ENCODE measurements around the gene CDC20. TPM values are rescaled to one million over a fixed set of nuclear protein-coding genes. Genes with fewer than 3 reads are reported as not detected.

Gene CDC20
- total RNA-seq, 1 experiment from 2014 or later: 260 TPM

GRCh38 chr1:43348809-43349593, 9.8 kb upstream of the CDC20 start:
- DNase-seq: peak; percentile 46
- Histone ChIP-seq H3K36me3 (no peaks in the 10 kb centered on the region), H3K27me3 (no peaks in the 10 kb centered on the region), H3K9me3 (no peaks in the 10 kb centered on the region), H3K4me3 (peak overlapping the region; percentile 37)

GRCh38 chr1:43349594-43350306, 9.0 kb upstream of the CDC20 start:
- Histone ChIP-seq H3K36me3 (no peaks in the 10 kb centered on the region), H3K9me3 (no peaks in the 10 kb centered on the region), H3K27me3 (no peaks in the 10 kb centered on the region), H3K4me3 (no peak overlapping the region)
- peak; percentile 77 for DNase-seq

- H3K4me3 ChIP-seq: no peak overlapping the region
These were observed 7.8 kb upstream of the CDC20 start for GRCh38 chr1:43350976-43351375.

GRCh38 chr1:43351421-43352350, 7.1 kb upstream of the CDC20 start:
- Histone ChIP-seq H3K27me3 (no peaks in the 10 kb centered on the region), H3K9me3 (no peaks in the 10 kb centered on the region), H3K4me3 (no peak overlapping the region), H3K36me3 (no peaks in the 10 kb centered on the region)
- no peak for DNase-seq

More at GRCh38 chr1:43350976-43351375, 7.8 kb upstream of the CDC20 start:
- no peak for DNase-seq
- H3K27me3 ChIP-seq: no peaks in the 10 kb centered on the region
- no peaks in the 10 kb centered on the region for H3K36me3 ChIP-seq
- no peaks in the 10 kb centered on the region for H3K9me3 ChIP-seq

- no peak for DNase-seq
- H3K27me3 ChIP-seq: no peaks in the 10 kb centered on the region
- H3K36me3 ChIP-seq: peaks cover 5% of the 10 kb centered on the region; the same call in 1 of the 2 replicates
- H3K9me3 ChIP-seq: no peaks in the 10 kb centered on the region
- H3K4me3 ChIP-seq: no peak overlapping the region
These were observed 6.5 kb upstream of the CDC20 start for GRCh38 chr1:43352351-43352705.

- Histone ChIP-seq H3K4me3 (no peak overlapping the region), H3K27me3 (no peaks in the 10 kb centered on the region), H3K9me3 (no peaks in the 10 kb centered on the region), H3K36me3 (peaks cover 5% of the 10 kb centered on the region; the same call in 1 of the 2 replicates)
- no peak for DNase-seq
These were observed 5.9 kb upstream of the CDC20 start for GRCh38 chr1:43352881-43353280.

- Histone ChIP-seq H3K27me3 (no peaks in the 10 kb centered on the region), H3K36me3 (peaks cover 10% of the 10 kb centered on the region), H3K4me3 (no peak overlapping the region), H3K9me3 (no peaks in the 10 kb centered on the region)
- DNase-seq: peak; percentile 58
These were observed 4.3 kb upstream of the CDC20 start for GRCh38 chr1:43354471-43354870.

- H3K9me3 ChIP-seq: no peaks in the 10 kb centered on the region
- no peak overlapping the region for H3K4me3 ChIP-seq
- peaks cover 15% of the 10 kb centered on the region for H3K36me3 ChIP-seq
- no peaks in the 10 kb centered on the region for H3K27me3 ChIP-seq
- peak; percentile 69 for DNase-seq
These were observed 3.8 kb upstream of the CDC20 start for GRCh38 chr1:43354936-43355335.

- H3K9me3 ChIP-seq: no peaks in the 10 kb centered on the region
- H3K36me3 ChIP-seq: peaks cover 38% of the 10 kb centered on the region
- H3K4me3 ChIP-seq: no peak overlapping the region
- DNase-seq: no peak
- H3K27me3 ChIP-seq: no peaks in the 10 kb centered on the region
These were observed 1.5 kb upstream of the CDC20 start for GRCh38 chr1:43357251-43357650.

- Histone ChIP-seq H3K36me3 (peaks cover 44% of the 10 kb centered on the region), H3K9me3 (no peaks in the 10 kb centered on the region), H3K4me3 (peak overlapping the region; percentile 89), H3K27me3 (no peaks in the 10 kb centered on the region)
- DNase-seq: no peak
These were observed 548 bp upstream of the CDC20 start for GRCh38 chr1:43358121-43358745.

- no peak for DNase-seq
These were observed 915 bp downstream of the CDC20 start for GRCh38 chr1:43359696-43360095.

GRCh38 chr1:43360616-43361015, 1.8 kb downstream of the CDC20 start:
- DNase-seq: no peak
- Histone ChIP-seq H3K27me3 (no peaks in the 10 kb centered on the region), H3K4me3 (peak overlapping the region; percentile 89), H3K36me3 (peaks cover 68% of the 10 kb centered on the region), H3K9me3 (no peaks in the 10 kb centered on the region)

More at GRCh38 chr1:43359696-43360095, 915 bp downstream of the CDC20 start:
- peak overlapping the region; percentile 89 for H3K4me3 ChIP-seq
- H3K36me3 ChIP-seq: peaks cover 58% of the 10 kb centered on the region
- no peaks in the 10 kb centered on the region for H3K9me3 ChIP-seq
- no peaks in the 10 kb centered on the region for H3K27me3 ChIP-seq

GRCh38 chr1:43363283-43363934, 4.6 kb downstream of the CDC20 start:
- peak; percentile 44 for DNase-seq
- H3K27me3 ChIP-seq: no peaks in the 10 kb centered on the region
- no peak overlapping the region for H3K4me3 ChIP-seq
- no peaks in the 10 kb centered on the region for H3K9me3 ChIP-seq
- H3K36me3 ChIP-seq: peaks cover 64% of the 10 kb centered on the region

- H3K4me3 ChIP-seq: no peak overlapping the region
- no peak for DNase-seq
- H3K36me3 ChIP-seq: peaks cover 69% of the 10 kb centered on the region
These were observed 5.2 kb downstream of the CDC20 start for GRCh38 chr1:43363935-43364525.

GRCh38 chr1:43365678-43366077, 6.9 kb downstream of the CDC20 start:
- no peaks in the 10 kb centered on the region for H3K27me3 ChIP-seq
- no peaks in the 10 kb centered on the region for H3K9me3 ChIP-seq
- H3K36me3 ChIP-seq: peaks cover 53% of the 10 kb centered on the region
- no peak for DNase-seq
- no peak overlapping the region for H3K4me3 ChIP-seq

More at GRCh38 chr1:43363935-43364525, 5.2 kb downstream of the CDC20 start:
- Histone ChIP-seq H3K27me3 (no peaks in the 10 kb centered on the region), H3K9me3 (no peaks in the 10 kb centered on the region)

GRCh38 chr1:43366179-43366578, 7.4 kb downstream of the CDC20 start:
- DNase-seq: no peak
- Histone ChIP-seq H3K4me3 (peak overlapping the region; percentile 59), H3K9me3 (no peaks in the 10 kb centered on the region), H3K27me3 (no peaks in the 10 kb centered on the region), H3K36me3 (peaks cover 50% of the 10 kb centered on the region)

Measured in MG63 (cell line).